PFSK-1 (cell line): ENCODE results near the gene CYTH4.

Experiments
- FOXP2 ChIP-seq: optimal IDR thresholded peaks from 2 replicates; pipeline ENCODE3; 2011; ENCODE audit warnings: borderline replicate concordance, control low read depth, inconsistent platforms; ENCODE audit not compliant: insufficient read depth; ENCODE audit errors: extremely low read length, extremely low read depth
- POLR2AphosphoS5 ChIP-seq: IDR thresholded peaks from 2 replicates; pipeline ENCODE4 v1.6.1; 2012; ENCODE audit warnings: low read depth, mild to moderate bottlenecking, control low read depth, low read length, moderate library complexity
- REST ChIP-seq, 2 experiments: IDR thresholded peaks; 2 replicates each; pipeline versions ENCODE4 v1.6.1 to v1.8.0; 2011 to 2012; ENCODE audit warnings: low read depth in 2 of 2, low read length in 2 of 2, control low read depth in 1 of 2, inconsistent platforms in 1 of 2, mild to moderate bottlenecking in 1 of 2, moderate library complexity in 1 of 2; ENCODE audit not compliant: insufficient read depth in 1 of 2
- SIN3A ChIP-seq: IDR thresholded peaks from 2 replicates; pipeline ENCODE4 v1.6.1; 2012; ENCODE audit warnings: mild to moderate bottlenecking, low read length, moderate library complexity, borderline replicate concordance; ENCODE audit not compliant: insufficient read depth
- TAF1 ChIP-seq: IDR thresholded peaks from 2 replicates; pipeline ENCODE4 v1.6.1; 2012; ENCODE audit warnings: low read length, control low read depth, borderline replicate concordance; ENCODE audit not compliant: insufficient read depth

Gene CYTH4

GRCh38 chr22:37244922-37245722 lies 37.2 kb upstream of the CYTH4 start:
- TF ChIP-seq SIN3A (no peak), FOXP2 (no peak)

- TF ChIP-seq SIN3A: no peak
- no peak for TF ChIP-seq REST (IDR thresholded peaks at IDR 0.05; ENCODE audit: insufficient read depth in 1 of 2, low read depth in 2 of 2, low read length in 2 of 2)
- no peak for TF ChIP-seq FOXP2
- no peak for TF ChIP-seq TAF1
- no peak for TF ChIP-seq POLR2AphosphoS5
Observed at GRCh38 chr22:37245740-37246139, 36.6 kb upstream of the CYTH4 start.

GRCh38 chr22:37248251-37248650 lies 34.1 kb upstream of the CYTH4 start:
- TF ChIP-seq TAF1: no peak
- no peak for TF ChIP-seq SIN3A
- TF ChIP-seq REST (IDR thresholded peaks at IDR 0.05; ENCODE audit: insufficient read depth in 1 of 2, low read depth in 2 of 2, low read length in 2 of 2): no peak
- TF ChIP-seq FOXP2: no peak
- TF ChIP-seq POLR2AphosphoS5: no peak

- no peak for TF ChIP-seq FOXP2
- TF ChIP-seq SIN3A: no peak
- TF ChIP-seq REST (IDR thresholded peaks at IDR 0.05; ENCODE audit: insufficient read depth in 1 of 2, low read depth in 2 of 2, low read length in 2 of 2): no peak
- no peak for TF ChIP-seq TAF1
- no peak for TF ChIP-seq POLR2AphosphoS5
Observed at GRCh38 chr22:37249986-37250385, 32.3 kb upstream of the CYTH4 start.

- no peak for TF ChIP-seq REST (IDR thresholded peaks at IDR 0.05; ENCODE audit: insufficient read depth in 1 of 2, low read depth in 2 of 2, low read length in 2 of 2)
- TF ChIP-seq TAF1: no peak
- TF ChIP-seq FOXP2: no peak
- TF ChIP-seq SIN3A: no peak
- TF ChIP-seq POLR2AphosphoS5: no peak
Observed at GRCh38 chr22:37253126-37253660, 29.1 kb upstream of the CYTH4 start.
